ENCODE results near the gene KIAA0319L.

DNA sequence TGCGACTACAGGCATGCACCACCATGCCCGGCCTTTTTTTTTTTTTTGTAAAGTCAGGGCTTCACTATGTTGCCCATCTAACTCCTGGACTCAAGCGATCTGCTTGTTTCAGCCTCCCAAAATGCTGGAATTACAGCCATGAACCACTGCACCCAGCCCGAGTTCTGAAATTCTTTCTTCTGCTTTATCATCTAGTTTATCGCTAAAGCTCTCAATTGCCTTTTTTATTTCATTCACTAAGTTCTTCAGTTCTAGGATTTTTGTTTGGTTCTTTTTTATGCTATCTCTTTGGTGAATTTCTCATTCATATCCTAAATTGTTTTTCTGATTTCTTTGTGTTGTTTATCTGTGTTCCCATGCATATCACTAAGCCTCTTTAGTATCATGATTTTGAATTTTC, 27.0 kb downstream of the KIAA0319L start:
- TF ChIP-seq, protein P1, sequence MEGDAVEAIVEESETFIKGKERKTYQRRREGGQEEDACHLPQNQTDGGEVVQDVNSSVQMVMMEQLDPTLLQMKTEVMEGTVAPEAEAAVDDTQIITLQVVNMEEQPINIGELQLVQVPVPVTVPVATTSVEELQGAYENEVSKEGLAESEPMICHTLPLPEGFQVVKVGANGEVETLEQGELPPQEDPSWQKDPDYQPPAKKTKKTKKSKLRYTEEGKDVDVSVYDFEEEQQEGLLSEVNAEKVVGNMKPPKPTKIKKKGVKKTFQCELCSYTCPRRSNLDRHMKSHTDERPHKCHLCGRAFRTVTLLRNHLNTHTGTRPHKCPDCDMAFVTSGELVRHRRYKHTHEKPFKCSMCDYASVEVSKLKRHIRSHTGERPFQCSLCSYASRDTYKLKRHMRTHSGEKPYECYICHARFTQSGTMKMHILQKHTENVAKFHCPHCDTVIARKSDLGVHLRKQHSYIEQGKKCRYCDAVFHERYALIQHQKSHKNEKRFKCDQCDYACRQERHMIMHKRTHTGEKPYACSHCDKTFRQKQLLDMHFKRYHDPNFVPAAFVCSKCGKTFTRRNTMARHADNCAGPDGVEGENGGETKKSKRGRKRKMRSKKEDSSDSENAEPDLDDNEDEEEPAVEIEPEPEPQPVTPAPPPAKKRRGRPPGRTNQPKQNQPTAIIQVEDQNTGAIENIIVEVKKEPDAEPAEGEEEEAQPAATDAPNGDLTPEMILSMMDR (IDR thresholded peaks at IDR 0.05) = no peak
- TF ChIP-seq POLR2AphosphoS5 (IDR thresholded peaks at IDR 0.05) (no peak), POLR2A (IDR thresholded peaks at IDR 0.05) (no peak)

All from prostate gland (tissue), 2 donors.